ENCODE results near the gene DALRD3.

DALRD3 gene

GRCh38 chr3:49025793-49026520, 7.6 kb upstream of the DALRD3 start:
- peaks cover 18% of the 10 kb centered on the region for H3K36me3 Mint-ChIP-seq

GRCh38 chr3:49025005-49025792, 6.8 kb upstream of the DALRD3 start:
- Mint-ChIP-seq H3K4me3 (peak overlapping the region; percentile 27), H3K27ac (peak overlapping the region; percentile 89), H3K36me3 (peaks cover 18% of the 10 kb centered on the region), H3K9me3 (no peaks in the 10 kb centered on the region), H3K4me1 (peaks cover 35% of the 10 kb centered on the region), H3K27me3 (no peaks in the 10 kb centered on the region)
- DNase-seq (ENCODE audit: low spot score in 2 of 2) (no peak), ATAC-seq (ENCODE audit: low read depth) (no peak)

More at GRCh38 chr3:49025793-49026520, 7.6 kb upstream of the DALRD3 start:
- Mint-ChIP-seq H3K4me1 (peaks cover 33% of the 10 kb centered on the region), H3K4me3 (no peak overlapping the region), H3K27me3 (no peaks in the 10 kb centered on the region), H3K9me3 (no peaks in the 10 kb centered on the region), H3K27ac (peak overlapping the region; percentile 89)
- ATAC-seq (ENCODE audit: low read depth) (no peak), DNase-seq (ENCODE audit: low spot score in 2 of 2) (no peak)

- H3K27me3 Mint-ChIP-seq = no peaks in the 10 kb centered on the region
- H3K9me3 Mint-ChIP-seq = no peaks in the 10 kb centered on the region
- H3K36me3 Mint-ChIP-seq = peaks cover 18% of the 10 kb centered on the region
- no peak overlapping the region for H3K27ac Mint-ChIP-seq
- H3K4me3 Mint-ChIP-seq = no peak overlapping the region
- no peak for ATAC-seq (ENCODE audit: low read depth)
- H3K4me1 Mint-ChIP-seq = peaks cover 38% of the 10 kb centered on the region
- DNase-seq (ENCODE audit: low spot score in 2 of 2) = no peak
Measured at GRCh38 chr3:49024449-49024848, 6.1 kb upstream of the DALRD3 start.

GRCh38 chr3:49023775-49024174, 5.4 kb upstream of the DALRD3 start:
- Mint-ChIP-seq H3K9me3 (no peaks in the 10 kb centered on the region), H3K27ac (no peak overlapping the region)

GRCh38 chr3:49022688-49023171, 4.3 kb upstream of the DALRD3 start:
- H3K9me3 Mint-ChIP-seq = no peaks in the 10 kb centered on the region
- DNase-seq (ENCODE audit: low spot score in 2 of 2) (no peak), ATAC-seq (ENCODE audit: low read depth) (no peak)
- peak overlapping the region; percentile 98 for H3K27ac Mint-ChIP-seq
- peak overlapping the region; percentile 99 for H3K4me3 Mint-ChIP-seq
- no peaks in the 10 kb centered on the region for H3K27me3 Mint-ChIP-seq
- H3K4me1 Mint-ChIP-seq = peaks cover 28% of the 10 kb centered on the region
- H3K36me3 Mint-ChIP-seq = peaks cover 18% of the 10 kb centered on the region

More at GRCh38 chr3:49023775-49024174, 5.4 kb upstream of the DALRD3 start:
- H3K4me3 Mint-ChIP-seq = peak overlapping the region; percentile 50
- DNase-seq (ENCODE audit: low spot score in 2 of 2) (no peak), ATAC-seq (ENCODE audit: low read depth) (no peak)
- no peaks in the 10 kb centered on the region for H3K27me3 Mint-ChIP-seq
- peaks cover 18% of the 10 kb centered on the region for H3K36me3 Mint-ChIP-seq
- peaks cover 34% of the 10 kb centered on the region for H3K4me1 Mint-ChIP-seq

GRCh38 chr3:49021813-49022687, 3.7 kb upstream of the DALRD3 start, which contains the start of gene NDUFAF3:
Gene NDUFAF3 (plus strand): TSS chr3:49022121. CDS start chr3:49022145, 24 bp downstream.
- Mint-ChIP-seq H3K9me3 (no peaks in the 10 kb centered on the region), H3K27me3 (no peaks in the 10 kb centered on the region), H3K4me3 (peak within 1 kb of the TSS; percentile 99), H3K4me1 (peaks cover 30% of the 10 kb centered on the region), H3K27ac (peak within 1 kb of the TSS; percentile 98), H3K36me3 (peaks cover 18% of the 10 kb centered on the region)
- ATAC-seq (ENCODE audit: low read depth) (peak; percentile 71), DNase-seq (ENCODE audit: low spot score in 2 of 2) (peak in 1 of 2 donors; percentile 97)

- Mint-ChIP-seq H3K4me3 (peak overlapping the region; percentile 99), H3K36me3 (peaks cover 15% of the 10 kb centered on the region), H3K9me3 (no peaks in the 10 kb centered on the region), H3K27me3 (no peaks in the 10 kb centered on the region), H3K27ac (peak overlapping the region; percentile 98), H3K4me1 (peaks cover 29% of the 10 kb centered on the region)
- peak; percentile 97 to 98 for DNase-seq (ENCODE audit: low spot score in 2 of 2)
- peak; percentile 69 for ATAC-seq (ENCODE audit: low read depth)
Measured at GRCh38 chr3:49021213-49021812, 2.9 kb upstream of the DALRD3 start.

- H3K27ac Mint-ChIP-seq = peak overlapping the region; percentile 98
- peak in 1 of 2 donors; percentile 51 for DNase-seq (ENCODE audit: low spot score in 2 of 2)
- ATAC-seq (ENCODE audit: low read depth) = no peak
- H3K36me3 Mint-ChIP-seq = peaks cover 13% of the 10 kb centered on the region
- H3K4me1 Mint-ChIP-seq = peaks cover 23% of the 10 kb centered on the region
- no peaks in the 10 kb centered on the region for H3K27me3 Mint-ChIP-seq
- no peaks in the 10 kb centered on the region for H3K9me3 Mint-ChIP-seq
- H3K4me3 Mint-ChIP-seq = peak overlapping the region; percentile 99
Measured at GRCh38 chr3:49020330-49021212, 2.2 kb upstream of the DALRD3 start.

GRCh38 chr3:49019941-49020329, 1.6 kb upstream of the DALRD3 start:
- Mint-ChIP-seq H3K27me3 (no peaks in the 10 kb centered on the region), H3K4me3 (peak overlapping the region; percentile 99), H3K36me3 (peaks cover 11% of the 10 kb centered on the region), H3K4me1 (peaks cover 17% of the 10 kb centered on the region), H3K27ac (peak overlapping the region; percentile 98), H3K9me3 (no peaks in the 10 kb centered on the region)
- DNase-seq (ENCODE audit: low spot score in 2 of 2) (no peak), ATAC-seq (ENCODE audit: low read depth) (no peak)

GRCh38 chr3:49018707-49019006, 277 bp upstream of the DALRD3 start:
- Mint-ChIP-seq H3K27me3 (no peaks in the 10 kb centered on the region), H3K27ac (peak overlapping the region; percentile 86), H3K4me1 (peaks cover 22% of the 10 kb centered on the region), H3K4me3 (peak overlapping the region; percentile 99), H3K9me3 (no peaks in the 10 kb centered on the region), H3K36me3 (peaks cover 6% of the 10 kb centered on the region)
- DNase-seq (ENCODE audit: low spot score in 2 of 2) = no peak
- no peak for ATAC-seq (ENCODE audit: low read depth)

GRCh38 chr3:49017229-49017970, 980 bp downstream of the DALRD3 start:
- Mint-ChIP-seq H3K4me3 (peak overlapping the region; percentile 99), H3K4me1 (peaks cover 17% of the 10 kb centered on the region), H3K36me3 (peaks cover 8% of the 10 kb centered on the region), H3K9me3 (no peaks in the 10 kb centered on the region), H3K27me3 (no peaks in the 10 kb centered on the region), H3K27ac (peak overlapping the region; percentile 86)
- DNase-seq (ENCODE audit: low spot score in 2 of 2) (no peak), ATAC-seq (ENCODE audit: low read depth) (no peak)
